ENCODE results near the gene IQCB1.

GRCh38 chr3:121750087-121750415, 84.8 kb downstream of the IQCB1 start:
- no peak for TF ChIP-seq CTCF (IDR thresholded peaks at IDR 0.05)
- no peak for TF ChIP-seq POLR2A (IDR thresholded peaks at IDR 0.05)
